Measurements from ENCODE around the gene PTPRA. TPM values are rescaled to one million over a fixed set of nuclear protein-coding genes. Genes with fewer than 3 reads are reported as not detected.

Gene PTPRA
- total and polyA plus RNA-seq, 10 of the 15 experiments (the other 5 are each of a cell fraction or from before 2014, with no cell fraction given) = 3.9 to 62.1 (median 34.6) TPM

DNA sequence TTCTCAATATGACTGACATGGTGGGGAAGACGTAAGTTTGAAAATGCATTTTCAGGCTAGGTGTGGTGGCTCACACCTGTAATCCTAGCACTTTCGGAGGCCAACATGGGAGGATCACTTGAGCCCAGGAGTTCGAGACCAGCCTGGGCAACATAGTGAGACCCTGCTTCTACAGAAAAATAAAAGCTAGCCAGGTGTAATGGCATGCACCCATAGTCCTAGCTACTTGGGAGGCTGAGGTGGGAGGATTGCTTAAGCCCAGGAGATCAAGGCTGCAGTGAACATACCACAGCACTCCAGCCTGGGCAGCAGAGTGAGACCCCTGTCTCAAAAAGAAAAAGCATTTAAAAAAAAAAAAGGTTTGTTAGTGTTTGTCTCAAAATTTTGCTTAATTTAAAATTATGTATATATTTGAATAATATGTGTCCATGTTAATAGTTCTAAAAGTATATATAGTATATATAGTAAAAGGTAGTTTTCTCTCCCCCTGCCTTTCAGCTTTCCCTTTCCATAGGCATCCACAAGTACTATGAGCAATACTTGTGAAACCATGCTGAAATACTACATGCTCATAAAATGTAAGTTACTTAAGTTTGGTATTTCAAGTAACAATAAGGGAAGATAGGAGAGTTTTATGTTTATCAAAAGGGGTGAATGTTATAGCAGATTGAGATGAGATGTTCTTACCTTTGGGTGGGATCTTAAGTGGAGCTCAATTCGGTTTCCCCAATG lies 15.1 kb downstream of the PTPRA start:
- Histone ChIP-seq H3K4me1 (ENCODE audit: control insufficient read depth, insufficient read depth, low read length) (peaks cover 11% of the 10 kb centered on the region), H3K79me2 (ENCODE audit: control insufficient read depth, insufficient read depth, low read length) (peaks cover 61% of the 10 kb centered on the region), H3K27ac (ENCODE audit: control insufficient read depth, insufficient read depth) (no peak overlapping the region), H3K36me3 (ENCODE audit: control insufficient read depth in 2 of 2, insufficient read depth in 2 of 2, low read length in 1 of 2) (no peaks in the 10 kb centered on the region), H3K9me3 (replicated peaks; ENCODE audit: control insufficient read depth, insufficient read depth, low read length) (no peaks in the 10 kb centered on the region; the same call in 2 of the 3 replicates), H2AFZ (ENCODE audit: control insufficient read depth, low read depth, low read length) (no peak overlapping the region), H3K27me3 (replicated peaks in 1 of 2; ENCODE audit: control insufficient read depth in 2 of 2, insufficient read depth in 2 of 2, low read length in 1 of 2) (no peaks in the 10 kb centered on the region), H3K4me2 (ENCODE audit: control insufficient read depth, insufficient read depth) (no peak overlapping the region), H3K4me3 (no peak overlapping the region), H4K20me1 (ENCODE audit: control insufficient read depth, insufficient read depth) (no peaks in the 10 kb centered on the region), H3K9ac (ENCODE audit: control insufficient read depth, insufficient read depth, low read length) (no peak overlapping the region)
- 75% methylated on average over 4 of the region's 4 CpGs for WGBS (ENCODE audit: insufficient coverage, insufficient replicate concordance, low lambda C conversion rate, missing lambda C conversion rate)
- ChIA-PET POLR2A (no interaction called here), CTCF (interaction anchor here (1.0 to 2.3 kb wide), 4 partner anchors 12 to 112 kb away, joined by 3 to 7 read pairs (median 4); no protein-coding TSS in a partner anchor), RAD21 (ENCODE audit: unreplicated experiment) (interaction anchor here (1.4 kb wide), 1 partner anchor 44 kb away, joined by 3 read pairs; no protein-coding TSS in a partner anchor), SMC1A (ENCODE audit: uncharacterized antibody, unreplicated experiment) (interaction anchor here (0.6 to 3.4 kb wide), 4 partner anchors 10 to 82 kb away, joined by 3 to 15 read pairs (median 6); no protein-coding TSS in a partner anchor)
- in situ Hi-C loops (cut with MboI) = no loop called here
- no peak for TF ChIP-seq NR2C2 (IDR thresholded peaks at IDR 0.05; ENCODE audit: borderline replicate concordance, control insufficient read depth, insufficient read length, low read depth)
- no peak for TF ChIP-seq SIX5 (IDR thresholded peaks at IDR 0.05; ENCODE audit: low read depth, low read length, severe bottlenecking)
- TF ChIP-seq, protein P1, sequence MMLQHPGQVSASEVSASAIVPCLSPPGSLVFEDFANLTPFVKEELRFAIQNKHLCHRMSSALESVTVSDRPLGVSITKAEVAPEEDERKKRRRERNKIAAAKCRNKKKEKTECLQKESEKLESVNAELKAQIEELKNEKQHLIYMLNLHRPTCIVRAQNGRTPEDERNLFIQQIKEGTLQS (IDR thresholded peaks at IDR 0.05; ENCODE audit: borderline replicate concordance, extremely low read depth, low read depth, low read length) = no peak
- TF ChIP-seq, protein P2, sequence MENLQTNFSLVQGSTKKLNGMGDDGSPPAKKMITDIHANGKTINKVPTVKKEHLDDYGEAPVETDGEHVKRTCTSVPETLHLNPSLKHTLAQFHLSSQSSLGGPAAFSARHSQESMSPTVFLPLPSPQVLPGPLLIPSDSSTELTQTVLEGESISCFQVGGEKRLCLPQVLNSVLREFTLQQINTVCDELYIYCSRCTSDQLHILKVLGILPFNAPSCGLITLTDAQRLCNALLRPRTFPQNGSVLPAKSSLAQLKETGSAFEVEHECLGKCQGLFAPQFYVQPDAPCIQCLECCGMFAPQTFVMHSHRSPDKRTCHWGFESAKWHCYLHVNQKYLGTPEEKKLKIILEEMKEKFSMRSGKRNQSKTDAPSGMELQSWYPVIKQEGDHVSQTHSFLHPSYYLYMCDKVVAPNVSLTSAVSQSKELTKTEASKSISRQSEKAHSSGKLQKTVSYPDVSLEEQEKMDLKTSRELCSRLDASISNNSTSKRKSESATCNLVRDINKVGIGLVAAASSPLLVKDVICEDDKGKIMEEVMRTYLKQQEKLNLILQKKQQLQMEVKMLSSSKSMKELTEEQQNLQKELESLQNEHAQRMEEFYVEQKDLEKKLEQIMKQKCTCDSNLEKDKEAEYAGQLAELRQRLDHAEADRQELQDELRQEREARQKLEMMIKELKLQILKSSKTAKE (IDR thresholded peaks at IDR 0.05; ENCODE audit: low read depth, poor library complexity, severe bottlenecking) = no peak
- no peak for TF ChIP-seq SREBF2 (IDR thresholded peaks at IDR 0.05; ENCODE audit: low read length)
- TF ChIP-seq PML (IDR thresholded peaks at IDR 0.05; ENCODE audit: low read length) = no peak
- no peak for TF ChIP-seq CBX3 (IDR thresholded peaks at IDR 0.05; ENCODE audit: borderline replicate concordance, low read depth)
- no peak for TF ChIP-seq MEF2A (IDR thresholded peaks at IDR 0.05; ENCODE audit: insufficient read depth, low read depth, low read length)
- TF ChIP-seq CHD2 (IDR thresholded peaks at IDR 0.05; ENCODE audit: borderline replicate concordance, low read depth, low read length) = no peak
- TF ChIP-seq SPI1 (IDR thresholded peaks at IDR 0.05; ENCODE audit: borderline replicate concordance, insufficient read depth, low read depth, low read length) = no peak
- FAIRE-seq (no peak), DNase-seq (ENCODE audit: low read depth, low spot score) (no peak), ATAC-seq (no peak)
- no TSS peak for BruUV-seq (replicated peaks)
- intact Hi-C loops (cut with micrococcal nuclease; ENCODE audit: unreplicated experiment) = no loop called here
